Measurements from ENCODE around the gene SETD7.

DNA sequence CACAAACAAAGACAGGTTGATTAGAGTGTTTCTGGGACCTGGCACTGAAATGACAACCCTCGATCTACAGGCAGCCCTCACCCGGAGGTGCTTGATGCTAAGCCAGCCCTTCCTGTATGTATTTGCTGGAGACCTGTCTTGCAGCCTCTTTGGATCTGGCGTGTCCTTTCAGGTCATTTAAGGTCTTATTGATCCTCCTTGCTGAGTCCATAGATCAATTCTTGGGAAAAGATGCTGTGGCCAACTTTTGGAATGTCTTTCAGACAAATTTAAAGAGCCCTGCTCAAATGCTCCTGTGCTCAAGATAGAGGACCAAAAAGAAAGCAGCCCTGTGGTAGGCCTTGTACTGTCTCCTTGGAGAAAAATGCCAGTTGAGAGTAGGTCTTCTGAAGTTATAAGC, 6.8 kb upstream of the SETD7 start:
- TF ChIP-seq, protein P1, sequence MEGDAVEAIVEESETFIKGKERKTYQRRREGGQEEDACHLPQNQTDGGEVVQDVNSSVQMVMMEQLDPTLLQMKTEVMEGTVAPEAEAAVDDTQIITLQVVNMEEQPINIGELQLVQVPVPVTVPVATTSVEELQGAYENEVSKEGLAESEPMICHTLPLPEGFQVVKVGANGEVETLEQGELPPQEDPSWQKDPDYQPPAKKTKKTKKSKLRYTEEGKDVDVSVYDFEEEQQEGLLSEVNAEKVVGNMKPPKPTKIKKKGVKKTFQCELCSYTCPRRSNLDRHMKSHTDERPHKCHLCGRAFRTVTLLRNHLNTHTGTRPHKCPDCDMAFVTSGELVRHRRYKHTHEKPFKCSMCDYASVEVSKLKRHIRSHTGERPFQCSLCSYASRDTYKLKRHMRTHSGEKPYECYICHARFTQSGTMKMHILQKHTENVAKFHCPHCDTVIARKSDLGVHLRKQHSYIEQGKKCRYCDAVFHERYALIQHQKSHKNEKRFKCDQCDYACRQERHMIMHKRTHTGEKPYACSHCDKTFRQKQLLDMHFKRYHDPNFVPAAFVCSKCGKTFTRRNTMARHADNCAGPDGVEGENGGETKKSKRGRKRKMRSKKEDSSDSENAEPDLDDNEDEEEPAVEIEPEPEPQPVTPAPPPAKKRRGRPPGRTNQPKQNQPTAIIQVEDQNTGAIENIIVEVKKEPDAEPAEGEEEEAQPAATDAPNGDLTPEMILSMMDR (conservative IDR thresholded peaks at IDR 0.05 in 1 of 2, IDR thresholded peaks at IDR 0.05 in 1 of 2; ENCODE audit: low read depth in 1 of 2, low read length in 2 of 2): no peak
- no peak for TF ChIP-seq EZH2 (IDR thresholded peaks at IDR 0.05; ENCODE audit: low read length, missing control alignments)

Data from fibroblast of lung (primary cell).